GM12891 (cell line): ENCODE measurements around the gene SLC24A3.

Source experiments
- PAX5 ChIP-seq: IDR thresholded peaks from 2 replicates; pipeline ENCODE4 v1.6.1; 2011; ENCODE audit warnings: low read length, moderate library complexity, mild to moderate bottlenecking; ENCODE audit not compliant: insufficient read depth, severe bottlenecking
- POLR2A ChIP-seq: IDR thresholded peaks from 2 replicates; pipeline ENCODE4 v1.6.1; 2011; ENCODE audit warnings: low read depth, low read length, control low read depth
- POLR2AphosphoS5 ChIP-seq: IDR thresholded peaks from 2 replicates; pipeline ENCODE4 v1.6.1; 2011; ENCODE audit warnings: low read depth, low read length, control low read depth
- POU2F2 ChIP-seq: IDR thresholded peaks from 2 replicates; pipeline ENCODE4 v1.6.1; 2011; ENCODE audit warnings: low read depth, mild to moderate bottlenecking, control low read depth, low read length, moderate library complexity
- SPI1 ChIP-seq: IDR thresholded peaks from 2 replicates; pipeline ENCODE4 v1.6.1; 2011; ENCODE audit warnings: low read depth, low read length, control low read depth
- TAF1 ChIP-seq: IDR thresholded peaks from 2 replicates; pipeline ENCODE4 v1.6.1; 2011; ENCODE audit warnings: low read depth, low read length, control low read depth

GRCh38 chr20:19508449-19508848, 296.0 kb downstream of the SLC24A3 start:
- TF ChIP-seq POLR2AphosphoS5 (no peak), POLR2A (no peak), TAF1 (no peak), SPI1 (no peak), POU2F2 (no peak), PAX5 (no peak)
